IPS-NIHi7 (cell line): Measurements from ENCODE around the gene TMEM128.
A peak's percentile ranks its signal among the peaks of the same experiment; 100 is the strongest.
"Not testable (repeated sequence)": the region's sequence is repeated elsewhere in the genome, so short reads cannot be mapped to it uniquely, and the experiment has no call there.

Source experiments
- DNase-seq: peaks from one replicate; pipeline ENCODE4 v3.0.0; 2012; ENCODE audit warnings: mixed read lengths; ENCODE audit errors: extremely low spot score

Gene TMEM128, protein sequence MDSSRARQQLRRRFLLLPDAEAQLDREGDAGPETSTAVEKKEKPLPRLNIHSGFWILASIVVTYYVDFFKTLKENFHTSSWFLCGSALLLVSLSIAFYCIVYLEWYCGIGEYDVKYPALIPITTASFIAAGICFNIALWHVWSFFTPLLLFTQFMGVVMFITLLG

DNA sequence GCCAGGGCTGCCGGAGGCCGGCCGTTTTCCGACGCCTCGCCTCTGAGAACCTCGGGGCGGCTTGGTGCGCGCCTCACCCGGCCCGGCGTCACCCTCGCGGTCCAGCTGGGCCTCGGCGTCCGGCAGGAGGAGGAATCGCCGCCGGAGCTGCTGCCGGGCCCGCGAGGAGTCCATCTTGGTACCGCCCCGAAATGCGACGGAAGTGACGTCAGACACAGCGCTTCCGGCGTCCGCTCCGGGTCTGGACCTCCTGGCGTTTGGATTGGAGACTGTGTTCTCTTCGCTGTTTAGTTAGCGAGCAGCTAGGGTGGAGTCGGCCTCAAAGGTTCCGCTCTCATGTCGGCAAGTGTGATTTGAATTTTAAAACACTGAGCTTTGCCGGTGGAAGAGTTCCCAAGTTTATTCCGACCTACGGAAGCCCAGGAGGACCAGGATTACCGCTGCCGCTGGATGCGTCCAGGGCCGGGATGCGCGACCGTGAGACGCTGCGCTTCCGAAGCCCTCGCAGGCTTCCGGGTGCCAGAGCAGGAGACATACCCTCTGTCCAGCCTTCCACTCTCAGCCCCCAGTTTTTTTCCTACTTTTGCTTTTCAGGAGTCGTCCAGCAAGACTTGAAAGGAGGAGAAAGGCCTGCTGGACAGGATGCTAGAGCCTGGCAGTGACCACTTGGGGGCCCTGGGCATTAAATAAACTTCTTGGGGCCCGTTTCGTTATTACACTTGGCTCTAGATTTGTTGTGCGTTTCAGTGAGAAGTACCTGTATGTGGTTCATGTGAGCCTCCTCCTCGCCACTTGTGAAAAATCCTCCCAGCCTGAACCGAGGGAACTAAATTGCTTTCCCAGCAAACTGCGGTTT lies at the start of gene TMEM128:
Gene TMEM128, minus strand, starts transcription at position 195 of the 856 bp plus-strand sequence. Its CDS starts 21 bp downstream, at position 174.
- peak; percentile 98 for DNase-seq

GRCh38 chr4:4296283-4296846 lies 48.3 kb upstream of the TMEM128 start:
- no peak for DNase-seq

DNA sequence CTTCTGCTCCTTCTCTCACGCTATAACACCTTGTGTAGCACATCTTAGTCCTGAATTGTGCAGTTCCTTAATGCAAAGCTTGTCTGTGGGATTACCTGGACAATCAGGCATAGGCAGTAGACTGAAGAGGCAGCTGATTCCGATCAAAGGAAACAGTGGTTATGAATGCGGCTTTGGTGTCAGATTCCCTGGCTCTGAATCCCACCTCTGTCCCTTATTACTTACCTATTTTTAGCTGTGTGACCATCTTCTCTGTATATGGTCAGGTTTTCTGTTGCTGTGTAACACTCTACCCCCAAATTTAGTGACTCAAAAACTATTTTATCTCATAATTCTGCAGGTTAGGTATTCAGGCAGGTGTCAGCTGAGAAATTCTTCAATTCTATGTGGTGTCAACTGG lies 45.3 kb upstream of the TMEM128 start:
- DNase-seq: no peak

DNA sequence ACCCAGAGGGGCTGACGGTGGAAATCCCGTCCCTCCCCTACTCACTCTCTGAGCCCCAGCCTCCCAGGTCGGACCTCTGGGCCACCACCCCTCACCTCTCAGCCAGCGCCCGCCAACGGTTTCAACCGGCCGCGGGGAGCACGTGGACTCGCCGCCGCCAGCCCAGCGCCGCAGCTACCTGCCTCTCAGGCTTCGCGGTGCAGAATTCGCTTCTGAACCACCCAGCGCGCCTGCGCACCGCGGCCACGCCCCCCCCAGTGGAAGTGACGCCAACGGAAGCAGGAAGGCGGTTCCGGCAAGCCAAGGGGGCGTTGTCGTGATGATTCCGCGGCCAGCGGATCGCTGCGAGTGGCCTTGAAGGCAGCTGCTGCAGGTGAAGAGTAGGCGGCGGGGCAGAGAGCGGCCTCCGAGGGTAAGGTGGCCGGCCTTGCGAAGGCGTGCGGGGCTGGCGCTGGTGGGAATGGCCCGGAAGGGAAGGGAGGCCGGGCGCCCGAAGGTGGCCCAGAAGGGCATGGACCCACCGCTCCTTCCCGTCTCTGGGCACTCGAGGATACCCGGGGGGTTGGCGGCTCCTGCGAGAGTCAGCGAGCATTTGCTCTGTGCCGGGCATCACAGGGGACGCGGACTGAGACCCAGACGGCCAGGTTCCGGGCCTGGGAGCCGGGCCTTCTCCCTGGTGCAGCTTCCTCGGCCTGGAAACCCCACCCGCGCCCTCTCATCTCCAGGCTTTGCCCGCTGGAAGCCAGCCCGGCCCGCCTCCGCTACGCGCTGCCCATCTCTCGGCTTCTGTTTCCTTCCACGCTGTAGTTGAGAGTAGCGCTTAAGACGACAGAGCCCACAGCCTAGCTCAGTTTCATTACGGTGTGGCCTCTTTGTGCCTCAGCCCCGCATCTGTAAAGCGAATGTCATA lies 42.2 kb upstream of the TMEM128 start, which contains the start of the genes LYAR and ZBTB49:
Gene LYAR, minus strand, starts transcription at position 214 of the 910 bp plus-strand sequence. CDS start 6,412 bp downstream, outside the sequence.
Gene ZBTB49, plus strand, starts transcription at position 311 of the 910 bp plus-strand sequence. CDS start 9,695 bp downstream, outside the sequence.
- peak; percentile 99 for DNase-seq

DNA sequence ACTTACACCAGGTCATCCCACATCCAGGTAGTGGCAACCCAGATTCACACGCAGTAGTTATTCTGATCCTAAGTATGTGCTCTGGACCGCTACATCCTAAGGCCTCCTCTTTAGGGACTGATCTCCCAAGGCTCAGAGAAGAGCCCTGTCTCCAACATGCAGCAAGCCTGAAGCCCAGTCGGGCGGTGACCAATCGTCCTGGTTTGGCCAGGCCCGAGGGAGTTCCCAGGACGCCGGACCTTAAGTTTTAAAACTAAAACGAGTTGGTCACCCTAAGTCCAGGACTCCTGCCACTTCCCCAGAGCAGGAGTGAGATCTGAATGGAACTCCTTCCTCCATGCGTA lies 41.5 kb upstream of the TMEM128 start:
- no peak for DNase-seq

- no peak for DNase-seq
These were observed 41.0 kb upstream of the TMEM128 start for GRCh38 chr4:4289055-4289454.

- DNase-seq: no peak
These were observed 40.1 kb upstream of the TMEM128 start for GRCh38 chr4:4288098-4288497.

- DNase-seq: no peak
These were observed 37.0 kb upstream of the TMEM128 start for GRCh38 chr4:4284827-4285618.

GRCh38 chr4:4281787-4282186 lies 33.8 kb upstream of the TMEM128 start:
- DNase-seq: no peak

GRCh38 chr4:4277531-4277930 lies 29.5 kb upstream of the TMEM128 start:
- DNase-seq: no peak

- DNase-seq: no peak
These were observed 26.2 kb upstream of the TMEM128 start for GRCh38 chr4:4274226-4274625.

DNA sequence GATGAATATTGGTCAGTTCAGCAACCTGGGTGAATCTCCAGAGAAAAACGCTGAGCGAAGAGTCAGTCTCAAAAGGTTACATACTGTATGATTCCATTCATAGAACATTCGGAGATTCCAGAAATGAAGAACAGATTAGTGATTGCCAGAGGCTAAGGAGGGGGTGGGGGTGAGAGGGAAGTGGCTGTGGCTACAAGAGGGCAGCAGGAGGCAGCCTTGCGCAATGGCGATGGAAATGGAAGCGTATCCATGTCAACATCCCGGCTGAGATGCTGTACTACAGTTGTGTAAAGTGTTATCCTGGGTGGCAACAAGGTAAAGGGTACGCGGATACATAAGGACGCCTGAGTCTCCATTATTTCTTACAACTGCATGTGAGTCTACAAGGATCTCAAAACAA lies 23.9 kb upstream of the TMEM128 start:
- DNase-seq: peak; percentile 33

GRCh38 chr4:4270529-4270928 lies 22.5 kb upstream of the TMEM128 start:
- no peak for DNase-seq

- no peak for DNase-seq
These were observed 21.8 kb upstream of the TMEM128 start for GRCh38 chr4:4269856-4270255.

DNA sequence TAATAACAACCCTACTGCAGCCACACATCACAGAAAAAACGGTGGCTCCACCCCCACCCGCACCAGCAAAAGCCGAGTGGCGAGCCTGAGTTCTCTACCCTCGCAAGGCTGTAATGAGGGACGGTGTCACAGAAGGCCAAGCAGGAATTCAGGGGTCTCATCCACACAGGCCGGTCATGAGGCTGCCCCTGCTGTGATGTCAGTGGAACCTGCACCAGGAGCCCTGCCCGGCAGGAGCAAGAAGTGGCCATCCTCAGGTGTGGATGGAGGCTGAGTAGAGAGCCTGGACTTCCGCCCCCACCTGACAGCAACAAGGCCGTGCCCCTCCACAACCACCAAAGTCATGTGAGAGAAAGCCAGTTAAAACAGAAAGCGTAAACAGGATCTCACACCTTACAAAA lies 21.3 kb upstream of the TMEM128 start:
- no peak for DNase-seq

DNA sequence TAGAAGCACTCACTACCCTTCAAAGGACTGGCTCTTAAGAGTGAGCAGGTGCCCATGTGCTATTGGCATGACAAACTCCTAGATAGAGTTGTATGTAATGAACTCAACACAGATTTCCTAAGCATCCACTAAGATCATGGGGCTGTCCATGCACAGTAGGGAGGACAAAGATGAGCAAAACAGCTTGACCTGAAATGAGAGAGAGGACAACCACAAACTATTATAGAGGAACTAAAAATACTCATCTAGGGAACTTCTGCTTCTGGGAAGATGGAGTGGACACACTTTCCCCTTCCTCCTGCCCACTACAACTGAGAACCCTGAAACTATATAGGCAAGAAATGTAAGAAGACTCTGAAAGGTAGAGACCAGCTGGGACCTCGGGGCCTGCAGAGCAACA lies 20.8 kb upstream of the TMEM128 start:
- no peak for DNase-seq

- no peak for DNase-seq
These were observed 20.0 kb upstream of the TMEM128 start for GRCh38 chr4:4267981-4268380.

DNA sequence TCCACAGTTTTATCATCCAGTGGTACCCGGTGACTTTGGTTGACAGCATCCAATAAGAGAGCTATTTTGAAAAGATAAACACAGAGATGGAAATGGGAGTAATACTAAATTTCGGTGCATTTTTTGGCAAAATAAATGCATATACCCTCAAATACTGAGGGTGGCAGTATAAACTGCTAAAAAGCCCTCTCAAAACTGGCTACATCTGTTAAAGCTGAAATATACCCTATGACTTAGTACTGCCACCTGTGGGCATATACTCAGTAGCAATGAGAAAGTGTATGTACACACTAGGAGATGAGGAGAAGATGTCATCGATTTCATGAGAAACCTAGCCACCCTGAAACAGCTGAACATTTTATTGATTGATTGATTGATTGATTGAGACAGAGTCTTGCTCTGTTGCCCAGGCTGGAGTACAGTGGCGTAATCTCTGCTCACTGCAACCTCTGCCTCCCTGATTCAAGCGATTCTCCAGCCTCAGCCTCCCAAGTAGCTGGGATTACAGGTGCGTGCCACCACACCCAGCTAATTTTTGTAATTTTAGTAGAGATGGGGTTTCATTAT lies 12.2 kb upstream of the TMEM128 start:
- DNase-seq: peak; percentile 34

DNA sequence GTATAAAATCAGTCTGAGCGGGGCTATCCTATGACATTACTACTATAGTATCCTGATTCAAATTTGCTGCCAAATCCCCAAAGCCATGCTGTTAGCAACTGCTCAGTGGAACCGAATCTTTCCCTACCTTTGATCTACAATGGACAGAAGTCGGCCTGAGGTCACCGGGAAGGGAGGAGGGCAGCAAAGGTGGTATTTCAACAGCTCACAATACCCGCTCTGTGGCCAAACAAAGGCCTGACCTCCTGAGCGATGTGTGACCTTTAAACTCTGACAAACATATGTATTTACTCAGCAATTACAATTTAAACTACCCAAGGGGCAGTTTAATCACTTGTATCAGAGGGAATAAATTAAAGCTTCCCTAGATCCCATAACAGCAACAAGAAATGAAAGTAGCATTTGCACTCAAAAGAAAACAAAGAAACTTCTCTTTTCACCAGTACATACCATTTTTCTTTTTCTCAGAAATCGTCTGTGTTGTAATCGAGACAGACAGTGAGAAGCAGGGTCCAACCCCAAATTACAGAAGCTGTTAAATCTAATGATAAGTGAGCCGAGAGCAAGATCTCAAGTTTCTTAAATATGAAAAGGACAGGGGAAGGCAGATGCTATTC lies 11.6 kb upstream of the TMEM128 start:
- no peak for DNase-seq

DNA sequence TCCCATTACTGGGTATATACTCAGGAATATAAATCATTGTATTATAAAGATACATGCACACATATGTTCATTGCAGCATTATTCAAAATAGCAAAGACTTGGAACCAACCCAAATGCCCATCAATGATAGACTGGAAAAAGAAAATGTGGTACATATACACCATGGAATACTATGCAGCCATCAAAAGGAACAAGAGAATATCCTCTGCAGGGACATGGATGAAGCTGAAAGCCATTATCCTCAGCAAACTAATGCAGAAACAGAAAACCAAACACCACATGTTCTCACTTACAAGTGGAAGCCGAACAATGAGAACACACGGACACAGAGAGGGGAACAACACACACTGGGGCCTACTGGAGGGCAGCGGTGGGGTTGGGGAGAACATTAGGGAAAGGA lies 9.7 kb upstream of the TMEM128 start:
- DNase-seq: not testable (repeated sequence)
